ENCODE measurements around the gene RNGTT. TPM values are rescaled to one million over a fixed set of nuclear protein-coding genes. Genes with fewer than 3 reads are reported as not detected.

The RNGTT gene
- total RNA-seq, result 10 to 100 TPM in 8 of 9 donors, 1 to 10 TPM in 1; 6.9 to 29.6 (median 15.2) TPM
- 10 to 100 TPM in 1 of 3 donors, 1 to 10 TPM in 2; 2.6 to 17.9 (median 4.1) TPM for polyA plus RNA-seq
- long read RNA-seq, donor 1, full-length matches to known transcripts, result 2 of 2 reads
- long read RNA-seq, donor 1, partial matches to known transcripts, result 0 of 2 reads
- long read RNA-seq, donor 1, other reads (novel, unspliced or antisense), result 0 of 2 reads
- long read RNA-seq, donor 2, full-length matches to known transcripts, result 2 of 2 reads
- long read RNA-seq, donor 2, partial matches to known transcripts, result 0 of 2 reads
- long read RNA-seq, donor 2, other reads (novel, unspliced or antisense), result 0 of 2 reads
- long read RNA-seq, donor 3, full-length matches to known transcripts, result 3 of 3 reads
- long read RNA-seq, donor 3, partial matches to known transcripts, result 0 of 3 reads
- long read RNA-seq, donor 3, other reads (novel, unspliced or antisense), result 0 of 3 reads
- long read RNA-seq, donor 4, partial matches to known transcripts, result 2 of 3 reads
- long read RNA-seq, donor 4, other reads (novel, unspliced or antisense), result 1 of 3 reads
- long read RNA-seq, donor 5, full-length matches to known transcripts, result 21 of 24 reads
- long read RNA-seq, donor 5, partial matches to known transcripts, result 0 of 24 reads
- long read RNA-seq, donor 5, other reads (novel, unspliced or antisense), result 3 of 24 reads
- long read RNA-seq, donor 6, full-length matches to known transcripts, result 4 of 8 reads
- long read RNA-seq, donor 6, partial matches to known transcripts, result 0 of 8 reads
- long read RNA-seq, donor 6, other reads (novel, unspliced or antisense), result 4 of 8 reads
- long read RNA-seq, donor 7, full-length matches to known transcripts, result 1 of 1 reads
- long read RNA-seq, donor 7, partial matches to known transcripts, result 0 of 1 reads
- long read RNA-seq, donor 7, other reads (novel, unspliced or antisense), result 0 of 1 reads
- long read RNA-seq, donor 8, partial matches to known transcripts, result 0 of 1 reads
- long read RNA-seq, donor 8, other reads (novel, unspliced or antisense), result 0 of 1 reads
- long read RNA-seq, donor 9, full-length matches to known transcripts, result 3 of 3 reads
- long read RNA-seq, donor 9, partial matches to known transcripts, result 0 of 3 reads
- long read RNA-seq, donor 9, other reads (novel, unspliced or antisense), result 0 of 3 reads
- long read RNA-seq, donor 10, result 0 reads

- Histone ChIP-seq H3K27me3 (no peaks in the 10 kb centered on the region), H3K27ac (peak within 1 kb of the TSS; percentile 66 to 95 (median 79)), H3K4me1 (replicated peaks in 1 of 2) (peaks cover 8 to 20% of the 10 kb centered on the region in 2 donors), H3K9me3 (replicated peaks in 1 of 3) (peaks cover 0 to 9% (median 0%) of the 10 kb centered on the region in 3 donors), H3K4me3 (peak within 1 kb of the TSS; percentile 33 to 98 (median 95)), H3K36me3 (replicated peaks in 1 of 2) (no peaks in the 10 kb centered on the region)
- 0 to 1% (median 0%) methylated on average over 31 to 74 of the region's 74 CpGs for WGBS, 4 donors
- intact Hi-C loops (cut with DNase I), result no loop called here
- DNase-seq, result peak; percentile 98 to 99 (median 99)
- TF ChIP-seq POLR2A (IDR thresholded peaks at IDR 0.05) (peak; percentile 37 to 60), CTCF (IDR thresholded peaks at IDR 0.05) (peak in 1 of 6 experiments; percentile 14)
Observed at GRCh38 chr6:88963139-88964090, at the start of gene RNGTT. RNGTT (minus strand) TSS chr6:88963618; CDS start chr6:88963409, 209 bp downstream.

GRCh38 chr6:89011436-89011835 is 48.0 kb upstream of the RNGTT start:
- H3K27me3 ChIP-seq, result no peaks in the 10 kb centered on the region
- no peak overlapping the region for H3K4me3 ChIP-seq
- 94 to 100% (median 95%) methylated on average over 2 of the region's 2 CpGs for WGBS, 4 donors

GRCh38 chr6:89010825-89011224 is 47.4 kb upstream of the RNGTT start:
- no peak for TF ChIP-seq CTCF (IDR thresholded peaks at IDR 0.05)
- TF ChIP-seq POLR2A (IDR thresholded peaks at IDR 0.05), result no peak
- Histone ChIP-seq H3K4me3 (no peak overlapping the region), H3K9me3 (replicated peaks in 1 of 3) (no peaks in the 10 kb centered on the region), H3K4me1 (replicated peaks in 1 of 2) (no peaks in the 10 kb centered on the region), H3K27ac (no peak overlapping the region), H3K36me3 (replicated peaks in 1 of 2) (no peaks in the 10 kb centered on the region), H3K27me3 (no peaks in the 10 kb centered on the region)
- DNase-seq, result no peak
- intact Hi-C loops (cut with DNase I), result no loop called here
- WGBS, 4 donors, result 68 to 89% (median 70%) methylated on average over 2 of the region's 2 CpGs

More at GRCh38 chr6:89011436-89011835, 48.0 kb upstream of the RNGTT start:
- no peak for DNase-seq
- Histone ChIP-seq H3K27ac (no peak overlapping the region), H3K36me3 (replicated peaks in 1 of 2) (no peaks in the 10 kb centered on the region), H3K4me1 (replicated peaks in 1 of 2) (no peaks in the 10 kb centered on the region), H3K9me3 (replicated peaks in 1 of 3) (no peaks in the 10 kb centered on the region)
- intact Hi-C loops (cut with DNase I), result no loop called here
- TF ChIP-seq POLR2A (IDR thresholded peaks at IDR 0.05) (no peak), CTCF (IDR thresholded peaks at IDR 0.05) (no peak)
